Progenitor cell of endocrine pancreas (in vitro differentiated cells): ENCODE data around the gene ACOT9. TPM values are rescaled to one million over a fixed set of nuclear protein-coding genes. Genes with fewer than 3 reads are reported as not detected.
"Not testable (repeated sequence)": the region's sequence is repeated elsewhere in the genome, so short reads cannot be mapped to it uniquely, and the experiment has no call there.

Experiments
- DNase-seq: peaks from one replicate; pipeline ENCODE4 v3.0.0; 2021; ENCODE audit warnings: low spot score; ENCODE audit not compliant: unreplicated experiment
- H3K27ac Mint-ChIP-seq: 2 replicates; pipeline ENCODE4 v1.8.0; 2021; ENCODE audit warnings: mild to moderate bottlenecking, moderate library complexity, mixed read lengths
- H3K27me3 Mint-ChIP-seq: 2 replicates; pipeline ENCODE4 v1.8.0; 2021; ENCODE audit warnings: mixed read lengths
- H3K36me3 Mint-ChIP-seq: 2 replicates; pipeline ENCODE4 v1.8.0; 2022; ENCODE audit warnings: mixed read lengths; ENCODE audit not compliant: insufficient read depth
- H3K4me1 Mint-ChIP-seq: 2 replicates; pipeline ENCODE4 v1.8.0; 2021; ENCODE audit warnings: low read depth, mixed read lengths
- H3K4me3 Mint-ChIP-seq: 2 replicates; pipeline ENCODE4 v1.8.0; 2021; ENCODE audit warnings: low read depth, mild to moderate bottlenecking, moderate library complexity, mixed read lengths
- H3K9me3 Mint-ChIP-seq: 2 replicates; pipeline ENCODE4 v1.8.0; 2021; ENCODE audit warnings: low read depth, mixed read lengths
- total RNA-seq: library from RNA; stranded (reverse); gene quantifications from 2 replicates; pipeline ENCODE4 v1.2.1, GENCODE V29; 2021
- TF ChIP-seq, protein P1 (sequence below): fragments of 200-600 bp; sonication (generic); IDR thresholded peaks from one replicate; pipeline ENCODE4 v1.5.0; 2021; ENCODE audit warnings: antibody characterized with exemption, mild to moderate bottlenecking; ENCODE audit not compliant: unreplicated experiment

ACOT9 gene
- total RNA-seq, 1 donor from 2014 or later, result 33.8 TPM

GRCh38 chrX:23692166-23692565, 50.9 kb downstream of the ACOT9 start:
- Mint-ChIP-seq H3K27ac (no peak overlapping the region), H3K4me3 (no peak overlapping the region), H3K4me1 (no peaks in the 10 kb centered on the region), H3K36me3 (no peaks in the 10 kb centered on the region), H3K27me3 (no peaks in the 10 kb centered on the region), H3K9me3 (no peaks in the 10 kb centered on the region)
- DNase-seq, result no peak
- TF ChIP-seq, protein P1, sequence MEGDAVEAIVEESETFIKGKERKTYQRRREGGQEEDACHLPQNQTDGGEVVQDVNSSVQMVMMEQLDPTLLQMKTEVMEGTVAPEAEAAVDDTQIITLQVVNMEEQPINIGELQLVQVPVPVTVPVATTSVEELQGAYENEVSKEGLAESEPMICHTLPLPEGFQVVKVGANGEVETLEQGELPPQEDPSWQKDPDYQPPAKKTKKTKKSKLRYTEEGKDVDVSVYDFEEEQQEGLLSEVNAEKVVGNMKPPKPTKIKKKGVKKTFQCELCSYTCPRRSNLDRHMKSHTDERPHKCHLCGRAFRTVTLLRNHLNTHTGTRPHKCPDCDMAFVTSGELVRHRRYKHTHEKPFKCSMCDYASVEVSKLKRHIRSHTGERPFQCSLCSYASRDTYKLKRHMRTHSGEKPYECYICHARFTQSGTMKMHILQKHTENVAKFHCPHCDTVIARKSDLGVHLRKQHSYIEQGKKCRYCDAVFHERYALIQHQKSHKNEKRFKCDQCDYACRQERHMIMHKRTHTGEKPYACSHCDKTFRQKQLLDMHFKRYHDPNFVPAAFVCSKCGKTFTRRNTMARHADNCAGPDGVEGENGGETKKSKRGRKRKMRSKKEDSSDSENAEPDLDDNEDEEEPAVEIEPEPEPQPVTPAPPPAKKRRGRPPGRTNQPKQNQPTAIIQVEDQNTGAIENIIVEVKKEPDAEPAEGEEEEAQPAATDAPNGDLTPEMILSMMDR, result no peak

DNA sequence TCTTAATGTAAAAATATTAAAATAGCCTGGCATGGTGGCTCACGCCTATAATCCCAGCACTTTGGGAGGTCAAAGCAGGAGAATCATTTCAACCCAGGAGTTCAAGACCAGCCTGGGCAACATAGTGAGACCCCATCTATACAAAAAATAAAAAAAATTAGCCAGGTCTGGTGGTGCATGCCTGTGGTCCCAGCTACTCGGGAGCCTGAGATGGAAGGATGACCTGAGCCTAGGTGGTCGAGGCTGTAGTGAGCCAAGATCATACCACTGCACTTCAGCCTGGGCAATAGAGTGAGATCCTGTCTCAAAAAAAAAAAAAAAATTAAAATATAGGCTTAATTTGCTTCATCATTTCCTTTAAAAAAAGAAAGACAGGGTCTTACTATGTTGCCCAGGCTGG, 66.6 kb downstream of the ACOT9 start:
- not testable (repeated sequence) for H3K27ac Mint-ChIP-seq, H3K4me1 Mint-ChIP-seq, H3K9me3 Mint-ChIP-seq, DNase-seq, H3K4me3 Mint-ChIP-seq, H3K27me3 Mint-ChIP-seq
- H3K36me3 Mint-ChIP-seq, result peaks cover 22% of the 10 kb centered on the region

DNA sequence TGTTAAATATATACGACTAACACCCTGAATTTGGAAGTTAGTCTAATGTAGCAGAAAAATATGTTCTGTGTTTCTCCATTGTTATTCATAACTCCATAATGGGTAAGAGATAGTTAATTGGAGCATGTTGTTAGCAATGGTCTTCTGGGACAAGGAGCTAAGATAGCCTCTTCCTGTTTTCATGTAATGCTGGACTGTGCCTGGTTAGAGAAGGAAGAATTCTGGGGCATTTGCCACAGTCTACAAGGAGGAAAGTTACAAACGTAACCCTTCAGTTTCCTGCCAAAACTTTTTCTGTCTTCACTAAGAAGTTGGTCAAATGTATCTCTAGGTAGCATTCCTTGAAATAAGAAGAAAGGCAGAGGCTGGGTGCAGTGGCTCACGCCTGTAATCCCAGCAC, 70.0 kb downstream of the ACOT9 start:
- Mint-ChIP-seq H3K27ac (no peak overlapping the region), H3K27me3 (no peaks in the 10 kb centered on the region), H3K9me3 (no peaks in the 10 kb centered on the region)

GRCh38 chrX:23670528-23670927, 72.5 kb downstream of the ACOT9 start:
- H3K4me1 Mint-ChIP-seq, result peaks cover 15% of the 10 kb centered on the region
- peaks cover 13% of the 10 kb centered on the region for H3K36me3 Mint-ChIP-seq
- no peak for DNase-seq
- H3K27ac Mint-ChIP-seq, result no peak overlapping the region
- no peak overlapping the region for H3K4me3 Mint-ChIP-seq
- no peaks in the 10 kb centered on the region for H3K27me3 Mint-ChIP-seq
- H3K9me3 Mint-ChIP-seq, result no peaks in the 10 kb centered on the region
- TF ChIP-seq, protein P1, result no peak

More for the DNA sequence above, 70.0 kb downstream of the ACOT9 start:
- DNase-seq, result no peak
- peaks cover 6% of the 10 kb centered on the region for H3K4me1 Mint-ChIP-seq
- H3K36me3 Mint-ChIP-seq, result peaks cover 20% of the 10 kb centered on the region
- TF ChIP-seq, protein P1, result no peak
- H3K4me3 Mint-ChIP-seq, result no peak overlapping the region

DNA sequence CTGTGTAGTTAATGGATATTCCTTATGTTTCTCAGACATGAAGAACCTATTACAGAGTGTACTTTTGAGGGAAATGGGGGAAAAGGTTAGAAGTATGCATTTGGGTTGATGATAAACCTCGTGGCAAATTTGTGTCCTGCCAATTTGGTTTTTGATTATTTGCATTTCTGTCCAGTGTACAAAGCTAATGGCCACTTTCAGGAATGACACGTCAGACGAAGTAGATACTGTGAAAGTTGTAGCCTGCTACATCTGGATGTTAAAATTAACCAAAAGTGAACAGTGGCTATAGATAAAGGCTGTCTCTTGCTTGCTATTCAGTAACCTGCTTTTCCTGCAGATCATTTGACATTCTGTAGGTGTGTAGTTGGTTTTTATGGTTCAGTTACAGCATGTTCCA, 74.7 kb downstream of the ACOT9 start:
- peak overlapping the region; percentile 85 for H3K4me3 Mint-ChIP-seq

More for the DNA sequence above, 74.7 kb downstream of the ACOT9 start:
- peaks cover 11% of the 10 kb centered on the region for H3K36me3 Mint-ChIP-seq
- peaks cover 19% of the 10 kb centered on the region for H3K4me1 Mint-ChIP-seq
- H3K27ac Mint-ChIP-seq, result peak overlapping the region; percentile 91
- TF ChIP-seq, protein P1, result no peak
- no peak for DNase-seq
- H3K27me3 Mint-ChIP-seq, result no peaks in the 10 kb centered on the region
- no peaks in the 10 kb centered on the region for H3K9me3 Mint-ChIP-seq
